Measurements from ENCODE around the gene OR5J2.
"Not testable (repeated sequence)": the region's sequence is repeated elsewhere in the genome, so short reads cannot be mapped to it uniquely, and the experiment has no call there.

- TF ChIP-seq CTCF, POLR2A (IDR thresholded peaks at IDR 0.05): not testable (repeated sequence)
Observed at GRCh38 chr11:56143681-56144080, 32.7 kb upstream of the OR5J2 start.

Data from adrenal gland (tissue), 5 donors.